H54 (cell line): Measurements from ENCODE around the gene C18orf32.

Experiments used
- DNase-seq: peaks from one replicate; pipeline ENCODE4 v3.0.0; 2011; ENCODE audit warnings: low spot score, mixed read lengths; ENCODE audit not compliant: insufficient read length
- FAIRE-seq: peaks from 3 replicates; lab custom pipeline; 2011; peaks lifted over from hg19 to GRCh38; lab: Jason Lieb, UNC
- POLR2A ChIP-seq: IDR thresholded peaks from 2 replicates; pipeline ENCODE4 v1.6.1; 2011; ENCODE audit warnings: low read depth, mild to moderate bottlenecking, low read length

C18orf32 gene

GRCh38 chr18:49443837-49444236 is 43.2 kb downstream of the C18orf32 start:
- TF ChIP-seq POLR2A: no peak
- DNase-seq: no peak
- FAIRE-seq: no peak

GRCh38 chr18:49441338-49441938 is 45.6 kb downstream of the C18orf32 start:
- DNase-seq (no peak), FAIRE-seq (no peak)
- no peak for TF ChIP-seq POLR2A

GRCh38 chr18:49435170-49435569 is 51.9 kb downstream of the C18orf32 start:
- FAIRE-seq (no peak), DNase-seq (no peak)
- TF ChIP-seq POLR2A: no peak

- FAIRE-seq (no peak), DNase-seq (no peak)
- TF ChIP-seq POLR2A: no peak
These were observed 54.4 kb downstream of the C18orf32 start for GRCh38 chr18:49432602-49433001.

- no peak for TF ChIP-seq POLR2A
- no peak for FAIRE-seq
- no peak for DNase-seq
These were observed 55.7 kb downstream of the C18orf32 start for GRCh38 chr18:49431165-49431962.
